Stimulated activated CD4-positive, alpha-beta T cell treated with anti-CD3 and anti-CD28 coated beads, Interleukin-4, amount 100 ng/mL, for 4 hours (primary cell): ENCODE results near the gene COL19A1.
"Not testable (repeated sequence)": the region's sequence is repeated elsewhere in the genome, so short reads cannot be mapped to it uniquely, and the experiment has no call there.

Experiments used
- DNase-seq, 2 experiments: peaks; one replicate each; pipeline ENCODE4 v3.0.0-alpha.2; 2020

COL19A1 gene

DNA sequence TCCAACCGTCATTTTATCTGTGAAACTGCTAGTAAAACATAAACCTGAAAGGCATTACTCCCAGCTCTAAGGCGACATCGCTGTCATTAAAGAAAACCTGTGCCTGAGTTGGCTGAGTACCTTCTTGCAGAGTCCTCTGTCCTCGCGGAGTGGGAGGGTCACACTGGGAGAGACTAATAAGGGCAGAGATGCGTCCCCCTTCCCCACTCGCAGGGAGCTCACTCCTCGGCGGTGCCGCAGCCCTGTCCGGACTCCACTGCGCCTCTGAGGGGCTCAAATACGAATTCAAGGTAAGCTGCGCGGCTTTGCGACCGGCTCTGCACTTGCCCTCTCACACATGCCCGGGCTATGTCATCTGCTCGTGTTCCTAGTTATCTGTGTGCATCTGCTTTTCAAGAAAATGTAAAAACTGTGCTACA, at the start of gene COL19A1:
Gene COL19A1, plus strand, starts transcription at position 206 of the 419 bp plus-strand sequence. CDS start 13,012 bp downstream, outside the sequence.
- DNase-seq: peak; percentile 10 to 17

DNA sequence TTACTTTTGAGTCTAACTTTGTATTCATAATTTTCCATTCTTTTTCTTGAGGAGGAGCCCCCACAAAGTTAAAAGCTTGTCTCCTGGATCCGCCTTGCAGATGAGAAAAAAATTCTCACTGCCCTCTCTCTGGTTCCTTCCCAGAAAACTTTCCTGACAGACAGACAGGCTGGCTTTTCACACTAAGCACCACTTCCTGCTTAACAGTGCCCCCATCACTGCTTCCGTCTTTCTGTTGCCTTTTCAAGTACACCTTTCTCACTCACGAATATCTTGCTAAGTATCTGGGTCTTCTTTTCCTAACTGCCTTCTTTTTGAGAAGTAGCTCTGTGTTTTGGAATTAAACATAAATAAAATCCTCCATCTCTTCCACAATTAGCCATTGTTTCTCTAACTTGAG, 49.8 kb upstream of the COL19A1 start:
- DNase-seq: no peak

DNA sequence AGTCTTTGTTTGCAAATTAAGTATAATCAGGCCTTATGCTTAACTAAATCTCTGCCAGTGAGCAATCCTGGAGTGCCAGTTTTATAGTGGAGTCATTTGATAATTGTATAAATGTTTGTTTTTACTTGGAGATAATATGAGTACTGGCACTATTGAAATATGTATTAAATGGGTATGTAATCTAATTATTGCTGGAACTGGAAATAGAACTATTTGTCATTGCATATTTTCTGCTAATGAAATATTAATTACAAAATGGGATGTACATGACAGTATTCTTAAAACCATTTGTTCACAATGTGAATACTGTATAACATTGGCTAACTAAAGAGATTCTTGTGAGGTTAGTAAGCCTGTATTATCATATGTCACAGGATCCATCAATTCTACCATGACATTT, 49.0 kb upstream of the COL19A1 start:
- DNase-seq: no peak

- no peak for DNase-seq
Measured at GRCh38 chr6:69818223-69818930, 48.0 kb upstream of the COL19A1 start.

- no peak for DNase-seq
Measured at GRCh38 chr6:69819138-69819537, 47.2 kb upstream of the COL19A1 start.

DNA sequence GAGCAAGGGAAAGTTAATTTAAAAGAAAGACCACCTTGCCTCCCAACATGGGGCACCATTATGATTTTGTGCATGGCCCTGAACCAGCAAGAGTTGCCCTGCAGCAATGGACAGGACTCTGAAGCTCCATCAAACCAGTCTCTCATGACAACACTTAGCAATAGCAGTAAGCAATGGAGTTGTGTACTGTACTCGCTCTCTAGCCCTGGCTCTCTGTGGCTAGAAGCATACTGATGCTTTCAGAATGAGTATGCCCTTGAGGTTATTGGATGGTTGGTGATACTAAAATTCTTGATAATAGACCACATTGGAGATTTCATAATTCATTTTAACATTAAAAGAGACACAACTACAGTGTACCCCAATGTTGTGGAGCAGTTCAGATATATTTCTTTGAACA, 46.3 kb upstream of the COL19A1 start:
- DNase-seq: no peak

DNA sequence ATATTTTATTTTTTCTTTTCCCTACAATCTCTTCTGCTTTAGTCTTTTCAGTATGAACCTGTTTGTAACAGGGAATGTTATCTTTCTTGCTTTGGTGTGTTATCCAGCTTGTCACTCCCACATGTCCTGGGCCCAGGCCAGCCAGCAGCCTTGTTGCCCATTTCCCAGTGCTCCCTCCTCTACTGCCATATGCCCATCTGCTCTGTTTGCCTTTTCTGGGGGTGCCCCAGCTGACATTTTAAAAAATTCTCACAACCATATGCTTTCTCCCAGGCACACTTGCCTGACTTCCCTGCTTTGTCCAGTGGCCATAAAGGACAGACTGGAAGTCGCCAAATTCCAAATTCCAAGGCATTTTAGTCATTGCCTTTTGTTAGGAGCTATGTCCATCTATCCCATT, 45.9 kb upstream of the COL19A1 start:
- no peak for DNase-seq

DNA sequence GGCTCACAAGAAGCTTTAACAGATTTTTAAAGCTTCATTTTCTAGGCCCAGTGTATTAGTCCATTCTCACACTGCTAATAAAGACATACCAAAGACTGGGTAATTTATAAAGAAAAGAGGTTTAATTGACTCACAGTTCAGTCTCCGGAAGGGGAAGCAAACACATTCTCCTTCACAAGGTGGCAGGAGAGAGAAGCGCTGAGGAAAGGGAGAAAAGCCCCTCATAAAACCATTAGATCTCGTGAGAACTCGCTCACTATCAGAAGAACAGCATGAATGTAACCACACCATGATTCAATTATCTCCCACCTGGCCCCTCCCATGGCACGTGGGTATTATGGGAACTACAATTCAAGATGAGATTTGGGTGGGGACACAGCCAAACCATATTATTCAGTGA, 42.0 kb upstream of the COL19A1 start:
- DNase-seq: not testable (repeated sequence)

DNA sequence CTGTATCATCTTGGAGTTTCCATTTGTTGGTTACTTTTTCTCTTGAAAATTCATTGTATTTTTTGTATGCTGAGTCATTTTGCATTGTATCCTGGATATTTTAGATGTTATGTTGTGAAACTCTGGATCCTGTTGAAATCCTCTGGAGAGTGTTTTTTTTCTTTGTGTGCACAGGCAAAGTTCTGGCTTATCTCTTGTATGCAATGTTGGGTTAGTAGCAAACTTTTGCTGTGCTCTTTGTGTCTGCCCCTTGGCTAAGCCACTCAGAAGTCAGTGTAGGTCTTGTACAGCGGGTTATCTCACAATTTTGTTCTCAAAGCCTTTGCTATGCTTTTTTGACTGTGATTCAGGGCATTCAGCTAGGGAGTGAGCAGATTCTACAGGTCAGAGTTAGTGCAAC, 40.5 kb upstream of the COL19A1 start:
- DNase-seq: no peak

DNA sequence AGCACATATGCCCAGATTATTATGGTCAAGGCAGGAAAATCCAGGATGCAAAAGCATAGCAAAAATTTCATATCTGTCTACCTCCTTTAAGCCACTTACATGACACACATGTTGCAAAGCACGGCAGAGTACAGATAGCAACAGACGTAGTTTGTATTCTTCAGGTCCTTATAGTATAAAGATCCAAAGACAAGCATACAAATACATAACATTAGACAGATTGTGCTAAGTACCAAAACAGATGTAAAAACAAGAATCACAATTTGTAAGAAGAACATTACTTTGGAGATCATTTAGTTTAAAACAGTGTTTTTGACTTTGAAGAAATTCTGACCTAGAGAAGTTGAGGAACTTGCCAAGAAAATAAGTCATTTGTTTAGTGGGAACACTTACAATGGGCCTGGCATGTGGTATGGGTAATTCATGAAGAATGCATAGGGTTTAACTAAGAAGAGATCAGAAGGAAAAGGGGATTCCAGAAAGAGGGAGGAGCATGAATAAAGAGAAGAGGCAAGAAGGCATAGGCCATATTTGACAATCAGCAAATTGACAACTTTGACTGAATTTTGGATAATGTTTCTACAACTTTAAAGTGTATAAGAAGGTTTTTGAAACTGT, 39.0 kb upstream of the COL19A1 start:
- DNase-seq: no peak

DNA sequence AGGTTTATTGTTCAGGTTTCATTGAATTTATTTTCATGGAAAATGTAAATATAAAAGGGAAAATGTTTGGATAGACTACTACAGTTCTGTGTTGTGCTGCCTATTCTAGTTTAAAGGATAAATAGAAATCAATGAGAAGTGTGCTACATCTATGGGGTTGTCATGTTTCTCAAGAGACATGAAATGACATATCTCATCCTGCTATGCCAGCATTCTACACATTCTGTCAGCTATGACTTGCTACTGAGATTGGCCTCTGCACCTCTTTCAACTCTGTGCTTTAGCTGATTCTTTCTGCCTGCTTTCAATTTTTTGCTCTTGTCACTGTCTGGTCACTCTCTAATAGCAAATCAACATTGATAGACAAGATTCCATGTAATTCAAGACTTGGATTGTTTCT, 33.8 kb upstream of the COL19A1 start:
- DNase-seq: no peak

DNA sequence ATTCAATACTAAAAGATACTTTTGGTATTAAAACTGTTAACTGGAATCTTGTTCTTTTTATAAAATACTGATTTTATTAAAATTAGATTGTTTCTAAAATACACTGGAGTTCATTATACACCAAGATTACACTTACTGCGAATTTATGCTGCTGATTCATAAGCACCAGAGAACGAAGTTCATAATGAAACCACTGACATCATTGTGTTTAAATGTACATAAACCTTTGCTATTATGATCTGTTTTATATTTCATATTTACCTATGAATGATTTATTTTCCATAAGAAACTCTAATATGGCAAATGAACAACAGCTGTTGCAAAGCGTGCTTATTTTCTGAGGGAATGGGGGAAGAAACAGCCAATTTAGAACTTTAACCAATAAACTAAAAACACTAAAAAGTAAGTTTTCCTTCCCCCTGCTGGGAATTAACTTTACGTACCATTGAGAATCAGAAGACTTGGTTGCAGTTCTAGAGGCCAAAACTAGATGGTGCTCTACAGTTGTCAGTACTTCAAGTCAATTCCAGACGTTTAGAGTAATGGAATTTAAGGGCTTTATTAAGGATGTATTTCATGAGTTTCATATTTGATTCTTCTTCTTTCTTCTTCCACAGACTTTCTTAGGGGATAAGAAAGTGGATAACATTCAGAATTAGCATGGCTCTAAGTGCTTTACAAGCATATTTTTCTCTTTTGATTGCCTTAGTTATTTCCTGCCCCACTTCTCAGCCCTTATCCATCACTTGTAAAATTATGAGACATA, 30.8 kb upstream of the COL19A1 start:
- DNase-seq: no peak

DNA sequence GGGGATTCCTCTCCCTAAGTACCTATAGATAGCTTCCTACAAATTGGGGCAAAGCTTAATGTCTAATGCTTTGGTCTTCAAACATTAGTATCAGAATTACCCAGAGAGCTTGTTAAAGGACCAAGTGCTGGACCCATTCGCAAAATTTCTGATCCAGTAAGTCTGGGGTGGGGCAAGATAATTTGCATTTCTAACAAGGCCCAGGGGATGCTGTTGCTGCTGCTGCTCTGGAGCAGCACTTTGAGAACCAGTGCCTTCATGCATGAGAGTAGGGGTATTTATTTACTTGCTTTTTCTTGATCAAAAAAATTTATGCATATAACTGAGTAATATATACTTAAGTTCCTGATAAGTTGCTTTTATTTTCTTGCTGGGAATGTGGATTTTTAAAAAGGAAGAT, 24.5 kb upstream of the COL19A1 start:
- DNase-seq: no peak

DNA sequence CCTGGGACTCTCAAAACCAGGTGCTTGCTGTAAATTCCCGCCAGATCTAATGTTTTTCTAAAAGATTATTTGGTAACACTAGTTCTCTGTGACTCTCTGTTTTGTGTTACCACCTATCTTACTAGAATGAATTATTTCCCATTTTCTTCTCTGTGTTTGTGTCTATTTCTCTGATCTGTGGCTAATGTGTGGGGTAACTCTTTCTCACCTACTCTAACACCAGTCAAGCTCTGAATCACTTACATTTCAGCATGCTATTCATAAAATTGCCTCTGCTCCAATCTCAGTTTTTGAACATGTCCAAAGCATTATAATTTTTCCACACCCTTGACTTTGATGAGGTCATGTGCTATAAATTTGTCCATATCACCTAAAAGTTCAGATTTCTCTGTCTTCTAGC, 23.2 kb upstream of the COL19A1 start:
- DNase-seq: no peak

GRCh38 chr6:69846312-69846711, 20.0 kb upstream of the COL19A1 start:
- no peak for DNase-seq

DNA sequence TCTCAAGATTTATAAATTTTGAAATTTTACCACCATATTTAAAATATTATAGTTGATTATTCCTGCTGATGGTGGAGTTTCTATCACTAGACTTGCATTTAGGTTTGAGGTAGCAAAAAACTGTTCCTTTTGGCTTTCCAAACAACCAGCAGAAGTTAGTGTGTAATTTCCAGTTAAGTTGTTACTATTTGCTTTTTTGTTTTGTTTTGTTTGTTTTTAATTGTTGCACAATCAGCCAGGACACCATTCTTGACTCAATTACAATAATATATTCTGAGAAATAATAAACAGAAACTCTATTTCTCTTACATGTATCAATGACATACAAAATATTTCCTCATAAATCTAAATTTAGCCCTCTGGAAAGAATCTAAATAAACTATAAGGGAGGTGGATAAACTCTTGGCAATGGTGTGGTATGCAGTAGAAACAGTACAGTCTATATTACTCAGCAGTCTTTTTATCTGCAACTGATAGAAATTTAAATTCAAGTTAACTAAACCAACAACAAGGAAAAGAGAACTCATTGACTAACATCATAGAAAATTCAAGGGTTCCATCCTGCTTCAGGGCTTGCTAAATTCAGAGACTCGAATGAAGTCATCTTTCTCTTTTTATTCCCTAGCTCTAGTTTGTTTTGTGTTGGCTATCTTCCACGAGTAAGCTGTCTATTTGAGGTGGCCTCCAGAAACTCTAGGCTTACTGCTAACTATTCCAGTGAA, 19.4 kb upstream of the COL19A1 start:
- no peak for DNase-seq

DNA sequence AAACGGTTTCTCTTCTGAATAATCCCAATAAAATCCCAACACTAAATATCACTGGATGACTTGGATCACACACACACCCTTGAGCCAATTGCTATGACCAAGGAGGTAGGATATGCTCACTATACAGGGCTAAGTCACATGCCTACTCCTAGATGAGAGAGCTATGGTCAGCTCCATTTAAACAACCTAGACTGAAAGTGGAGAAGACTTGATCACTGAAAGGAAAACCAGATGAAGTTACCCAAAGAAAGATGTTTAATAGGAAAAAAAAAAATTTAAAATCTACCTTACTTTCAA, 18.9 kb upstream of the COL19A1 start:
- DNase-seq: no peak

GRCh38 chr6:69848552-69848951, 17.8 kb upstream of the COL19A1 start:
- no peak for DNase-seq

GRCh38 chr6:69852706-69853105, 13.7 kb upstream of the COL19A1 start:
- DNase-seq: no peak

- no peak for DNase-seq
Measured at GRCh38 chr6:69861986-69862385, 4.4 kb upstream of the COL19A1 start.

DNA sequence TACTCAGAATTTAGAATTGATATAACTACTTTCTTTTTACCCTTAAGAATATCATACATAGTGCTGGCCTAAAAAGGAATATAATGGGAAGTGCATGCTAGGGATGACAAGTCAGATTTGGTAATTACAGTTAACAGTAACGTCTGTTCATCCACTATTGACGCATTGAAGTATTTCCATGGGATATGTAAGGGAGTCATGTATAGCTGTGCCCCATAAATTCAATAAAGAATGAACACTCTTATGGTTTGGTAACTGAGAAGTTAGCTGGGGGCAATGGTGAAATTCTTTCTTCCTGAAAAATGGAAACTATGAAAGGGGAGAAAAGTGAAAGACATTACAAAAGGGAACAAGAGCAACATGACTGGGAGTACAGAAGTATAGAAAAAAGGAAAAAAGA, 2.6 kb upstream of the COL19A1 start:
- DNase-seq: no peak

DNA sequence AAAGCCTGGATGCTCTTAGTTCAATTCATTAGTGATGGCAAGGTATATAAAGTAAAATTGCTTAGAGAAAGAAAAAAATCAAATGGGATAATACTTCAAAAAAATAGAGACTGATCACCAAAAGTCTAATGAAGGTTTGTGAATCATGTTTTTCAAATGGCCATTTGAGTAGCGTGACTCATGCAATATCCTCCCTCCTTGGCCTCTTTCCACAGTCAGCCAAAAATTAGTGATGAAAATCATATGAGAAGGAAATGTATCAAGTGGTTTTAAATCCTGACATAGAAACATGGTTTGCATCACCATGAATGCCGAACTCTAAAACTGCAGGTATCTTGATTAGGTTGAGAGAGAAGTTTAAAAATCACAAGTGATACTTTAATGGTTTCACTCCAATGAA, 1.2 kb upstream of the COL19A1 start:
- no peak for DNase-seq

GRCh38 chr6:69866770-69867638, 648 bp downstream of the COL19A1 start:
- peak; percentile 53 to 60 for DNase-seq
